Liver (tissue), 9 donors: ENCODE measurements around the gene RHO. TPM values are rescaled to one million over a fixed set of nuclear protein-coding genes. Genes with fewer than 3 reads are reported as not detected.

Experiments used
- DNase-seq: peaks from one replicate; pipeline ENCODE4 v3.0.0-alpha.2; 2017; ENCODE audit warnings: low spot score
- H3K27ac ChIP-seq, 2 donors: one replicate each; pipeline ENCODE4 v1.7.0; 2013; ENCODE audit warnings: inconsistent platforms in 2 of 2, low read length in 2 of 2, control low read depth in 1 of 2, low read depth in 1 of 2, mild to moderate bottlenecking in 1 of 2
- H3K27me3 ChIP-seq, 4 donors: one replicate each; pipeline versions ENCODE4 v1.6.1 to v1.7.0; 2013; ENCODE audit warnings: low read length in 3 of 4, inconsistent platforms in 1 of 4, mild to moderate bottlenecking in 1 of 4, moderate library complexity in 1 of 4; ENCODE audit not compliant: control insufficient read depth in 4 of 4, insufficient read depth in 4 of 4
- H3K36me3 ChIP-seq, 4 donors: one replicate each; pipeline versions ENCODE4 v1.6.1 to v1.7.0; 2013; ENCODE audit warnings: low read length in 3 of 4, mild to moderate bottlenecking in 3 of 4, low read depth in 1 of 4, moderate library complexity in 1 of 4; ENCODE audit not compliant: control insufficient read depth in 4 of 4, insufficient read depth in 3 of 4
- H3K4me1 ChIP-seq, 4 donors: one replicate each; pipeline versions ENCODE4 v1.6.1 to v1.7.0; 2013; ENCODE audit warnings: low read length in 3 of 4, mild to moderate bottlenecking in 3 of 4, moderate library complexity in 1 of 4; ENCODE audit not compliant: control insufficient read depth in 4 of 4, insufficient read depth in 4 of 4
- H3K4me3 ChIP-seq, 3 donors: one replicate each; pipeline versions ENCODE4 v1.6.1 to v1.7.0; 2013; ENCODE audit warnings: low read length in 3 of 3, control low read depth in 1 of 3, low read depth in 1 of 3, mild to moderate bottlenecking in 1 of 3
- H3K9ac ChIP-seq, 2 donors: one replicate each; pipeline ENCODE4 v1.7.0; 2013; ENCODE audit warnings: low read length in 2 of 2, mild to moderate bottlenecking in 2 of 2, moderate library complexity in 2 of 2, control low read depth in 1 of 2, low read depth in 1 of 2
- H3K9me3 ChIP-seq, 4 donors: one replicate each; pipeline versions ENCODE4 v1.6.1 to v1.7.0; 2013; ENCODE audit warnings: low read length in 3 of 4; ENCODE audit not compliant: control insufficient read depth in 4 of 4
- ATF3 ChIP-seq: IDR thresholded peaks from 2 replicates; pipeline ENCODE4 v1.6.1; 2016; ENCODE audit warnings: antibody characterized with exemption
- EGR1 ChIP-seq, 2 donors: IDR thresholded peaks; 2 replicates each; pipeline ENCODE4 v1.6.1; 2016 to 2018; ENCODE audit warnings: antibody characterized with exemption in 2 of 2, low read depth in 2 of 2
- FOXA1 ChIP-seq: IDR thresholded peaks from 2 replicates; pipeline ENCODE4 v1.6.1; 2016; ENCODE audit warnings: antibody characterized with exemption
- GABPA ChIP-seq, 2 donors: IDR thresholded peaks in 1 of 2; conservative IDR thresholded peaks in 1 of 2; 2 replicates each; pipeline ENCODE4 v1.6.1; 2016; ENCODE audit warnings: antibody characterized with exemption in 2 of 2, mild to moderate bottlenecking in 1 of 2, moderate library complexity in 1 of 2
- HNF4G ChIP-seq: IDR thresholded peaks from 2 replicates; pipeline ENCODE4 v1.6.1; 2016; ENCODE audit warnings: antibody characterized with exemption
- JUND ChIP-seq, 2 donors: IDR thresholded peaks; 2 replicates each; pipeline ENCODE4 v1.6.1; 2016; ENCODE audit warnings: antibody characterized with exemption in 2 of 2
- MAX ChIP-seq: IDR thresholded peaks from 2 replicates; pipeline ENCODE4 v1.6.1; 2016; ENCODE audit warnings: antibody characterized with exemption
- NR2F2 ChIP-seq: IDR thresholded peaks from 2 replicates; pipeline ENCODE4 v1.6.1; 2016; ENCODE audit warnings: antibody characterized with exemption
- RAD21 ChIP-seq, 2 donors: IDR thresholded peaks; 2 replicates each; pipeline ENCODE4 v1.6.1; 2016; ENCODE audit warnings: antibody characterized with exemption in 2 of 2, mild to moderate bottlenecking in 2 of 2
- RXRA ChIP-seq, 2 donors: IDR thresholded peaks; 2 replicates each; pipeline ENCODE4 v1.6.1; 2017 to 2018; ENCODE audit warnings: antibody characterized with exemption in 2 of 2, mild to moderate bottlenecking in 1 of 2
- SP1 ChIP-seq: IDR thresholded peaks from 2 replicates; pipeline ENCODE4 v1.6.1; 2018; ENCODE audit warnings: antibody characterized with exemption, mild to moderate bottlenecking
- TAF1 ChIP-seq: conservative IDR thresholded peaks from 2 replicates; pipeline ENCODE4 v1.6.1; 2016; ENCODE audit warnings: antibody characterized with exemption, mild to moderate bottlenecking
- YY1 ChIP-seq: IDR thresholded peaks from 2 replicates; pipeline ENCODE4 v1.6.1; 2016; ENCODE audit warnings: antibody characterized with exemption, mild to moderate bottlenecking
- ZBTB33 ChIP-seq: IDR thresholded peaks from 2 replicates; pipeline ENCODE4 v1.6.1; 2016; ENCODE audit warnings: antibody characterized with exemption
- whole genome bisulfite sequencing: extraction: QIAGEN DNeasy Blood & Tissue Kit; methylation state at CpG from one replicate; pipeline ENCODE4 v1.1.7; 2013; 5-methylcytosine and 5-hydroxymethylcytosine counted together
- polyA plus RNA-seq, 2 donors: library from polyadenylated mRNA; stranded (reverse) in 1 of 2; unstranded in 1 of 2; fragments of 200-250 nt in 1 of 2; fragments of >200 nt in 1 of 2; fragmentation: Nextera tagmentation in 1 of 2; extraction: Ambion mirVana in 1 of 2; gene quantifications; one replicate each; pipeline versions ENCODE4 v1.2.1 to v1.2.3, GENCODE V29; 2013 to 2015
- total RNA-seq, 2 donors: library from RNA; depleted of rRNA; stranded (reverse); fragments of >200 nt; gene quantifications; one replicate each; pipeline ENCODE4 v1.2.3, GENCODE V29; 2014
- donor health status: healthy.
- donor health status: healthy.
- donor health status: healthy.
- donor health status: healthy.
- donor health status: healthy.

Gene RHO
- total and polyA plus RNA-seq, 4 donors, result not detected

- WGBS, result 87% methylated on average over 31 of the region's 31 CpGs
- DNase-seq, result no peak
- Histone ChIP-seq H3K27me3 (no peaks in the 10 kb centered on the region), H3K9ac (no peak overlapping the region), H3K27ac (no peak overlapping the region), H3K4me1 (peaks cover 0 to 13% (median 2%) of the 10 kb centered on the region in 4 donors), H3K4me3 (no peak overlapping the region), H3K9me3 (no peaks in the 10 kb centered on the region), H3K36me3 (peaks cover 0 to 1% (median 0%) of the 10 kb centered on the region in 4 donors)
- TF ChIP-seq NR2F2 (no peak), ATF3 (no peak), EGR1 (IDR thresholded peaks at IDR 0.05; ENCODE audit: low read depth in 2 of 2) (no peak), JUND (IDR thresholded peaks at IDR 0.05) (no peak), RAD21 (IDR thresholded peaks at IDR 0.05) (no peak), YY1 (no peak), TAF1 (no peak), FOXA1 (no peak), GABPA (IDR thresholded peaks at IDR 0.05 in 1 of 2, conservative IDR thresholded peaks at IDR 0.05 in 1 of 2) (no peak), ZBTB33 (no peak), SP1 (no peak), MAX (no peak)
Observed at GRCh38 chr3:129556890-129557547, 28.6 kb downstream of the RHO start.

- WGBS, result 84% methylated on average over 11 of the region's 11 CpGs
- Histone ChIP-seq H3K4me1 (peaks cover 0 to 13% (median 2%) of the 10 kb centered on the region in 4 donors), H3K9ac (no peak overlapping the region), H3K9me3 (no peaks in the 10 kb centered on the region), H3K4me3 (no peak overlapping the region), H3K36me3 (peaks cover 0 to 1% (median 0%) of the 10 kb centered on the region in 4 donors), H3K27ac (no peak overlapping the region), H3K27me3 (no peaks in the 10 kb centered on the region)
- TF ChIP-seq ATF3 (no peak), EGR1 (IDR thresholded peaks at IDR 0.05; ENCODE audit: low read depth in 2 of 2) (no peak), MAX (no peak), RXRA (IDR thresholded peaks at IDR 0.05) (no peak), RAD21 (IDR thresholded peaks at IDR 0.05) (no peak), YY1 (no peak), HNF4G (no peak), JUND (IDR thresholded peaks at IDR 0.05) (no peak), FOXA1 (no peak), NR2F2 (no peak)
- no peak for DNase-seq
Observed at GRCh38 chr3:129557548-129557894, 29.1 kb downstream of the RHO start.
